ENCODE measurements around the gene RNF138.

Gene RNF138

DNA sequence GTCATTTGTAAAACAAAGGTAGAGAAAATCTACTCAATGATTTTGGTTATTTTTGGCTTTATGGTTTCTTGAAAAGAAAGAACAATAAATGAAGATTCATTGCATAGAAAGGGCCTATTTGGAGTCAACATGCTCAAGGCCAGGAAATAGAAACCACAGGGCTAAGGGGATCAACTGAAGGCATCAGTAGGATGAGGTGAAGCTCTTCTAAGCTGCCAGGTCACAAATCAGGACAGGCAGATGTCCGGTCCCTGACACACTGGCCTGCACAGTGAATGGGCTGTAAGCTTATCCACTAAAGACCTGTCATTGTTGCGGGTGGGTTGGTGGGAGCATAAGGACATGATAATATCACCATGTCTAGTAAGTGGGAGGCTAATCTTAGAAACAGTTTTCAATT lies 31.6 kb upstream of the RNF138 start:
- TF ChIP-seq, protein P1, sequence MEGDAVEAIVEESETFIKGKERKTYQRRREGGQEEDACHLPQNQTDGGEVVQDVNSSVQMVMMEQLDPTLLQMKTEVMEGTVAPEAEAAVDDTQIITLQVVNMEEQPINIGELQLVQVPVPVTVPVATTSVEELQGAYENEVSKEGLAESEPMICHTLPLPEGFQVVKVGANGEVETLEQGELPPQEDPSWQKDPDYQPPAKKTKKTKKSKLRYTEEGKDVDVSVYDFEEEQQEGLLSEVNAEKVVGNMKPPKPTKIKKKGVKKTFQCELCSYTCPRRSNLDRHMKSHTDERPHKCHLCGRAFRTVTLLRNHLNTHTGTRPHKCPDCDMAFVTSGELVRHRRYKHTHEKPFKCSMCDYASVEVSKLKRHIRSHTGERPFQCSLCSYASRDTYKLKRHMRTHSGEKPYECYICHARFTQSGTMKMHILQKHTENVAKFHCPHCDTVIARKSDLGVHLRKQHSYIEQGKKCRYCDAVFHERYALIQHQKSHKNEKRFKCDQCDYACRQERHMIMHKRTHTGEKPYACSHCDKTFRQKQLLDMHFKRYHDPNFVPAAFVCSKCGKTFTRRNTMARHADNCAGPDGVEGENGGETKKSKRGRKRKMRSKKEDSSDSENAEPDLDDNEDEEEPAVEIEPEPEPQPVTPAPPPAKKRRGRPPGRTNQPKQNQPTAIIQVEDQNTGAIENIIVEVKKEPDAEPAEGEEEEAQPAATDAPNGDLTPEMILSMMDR (IDR thresholded peaks at IDR 0.05; ENCODE audit: borderline replicate concordance, insufficient read depth, low read depth, low read length), result no peak
- H3K4me3 ChIP-seq (ENCODE audit: low read depth, low read length), result no peak overlapping the region

DNA sequence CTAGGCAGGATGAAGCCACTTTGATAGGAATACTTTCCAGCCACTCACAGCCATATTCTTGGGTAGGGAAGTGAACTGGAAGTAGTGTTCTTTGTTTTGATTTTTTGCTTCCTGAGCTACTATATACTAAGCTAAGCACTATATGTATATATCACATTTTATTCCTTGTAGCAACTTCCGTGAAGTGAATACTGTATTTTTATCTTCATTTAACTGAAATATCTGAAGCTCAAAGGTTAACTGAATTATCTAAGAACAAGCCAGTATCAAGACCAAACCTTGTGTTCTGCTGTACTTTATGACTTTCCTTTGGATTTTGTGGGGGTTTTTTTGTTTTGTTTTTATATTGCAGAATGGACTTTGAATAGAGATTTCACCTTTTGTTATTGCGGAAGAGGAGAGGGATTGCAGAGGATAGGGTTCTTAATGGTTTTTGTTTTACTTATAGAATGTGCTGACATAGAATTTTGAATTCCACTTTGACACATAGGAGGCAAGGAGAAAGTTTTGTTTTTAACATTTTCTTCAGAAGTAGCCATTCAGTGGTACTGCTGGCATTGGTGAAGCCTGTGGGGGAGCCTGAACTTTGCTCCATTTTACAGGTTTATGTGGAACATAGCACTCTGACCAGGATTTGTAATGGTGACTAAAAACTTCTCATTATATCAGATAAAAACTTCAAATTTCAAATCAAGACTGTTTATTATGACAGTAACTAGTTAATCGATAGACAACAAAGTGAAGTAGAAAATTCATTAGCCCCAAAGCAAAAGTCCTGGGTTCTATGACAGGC lies 24.1 kb upstream of the RNF138 start:
- no peak overlapping the region for H3K4me3 ChIP-seq (ENCODE audit: low read depth, low read length)
- TF ChIP-seq, protein P1 (IDR thresholded peaks at IDR 0.05; ENCODE audit: borderline replicate concordance, insufficient read depth, low read depth, low read length), result no peak

DNA sequence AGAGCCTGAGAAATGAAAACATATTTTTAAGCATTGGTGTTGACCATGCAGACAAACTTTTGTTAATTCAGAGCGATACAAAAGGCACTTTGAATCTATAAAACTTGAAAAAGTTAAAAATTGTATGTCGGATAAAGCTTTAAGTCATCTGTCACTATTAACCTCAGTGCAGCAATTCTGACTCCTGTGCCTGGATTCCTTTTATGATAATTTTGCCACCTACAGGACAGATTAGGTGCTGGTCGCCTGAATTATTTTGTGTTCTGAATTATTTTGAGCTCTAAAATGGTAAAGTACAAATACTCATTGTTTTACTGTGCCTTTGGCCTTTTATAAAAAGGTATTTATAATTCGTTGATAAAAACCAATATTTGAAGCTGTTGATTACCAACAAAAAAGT lies 19.4 kb upstream of the RNF138 start:
- H3K4me3 ChIP-seq (ENCODE audit: low read depth, low read length), result no peak overlapping the region
- TF ChIP-seq, protein P1 (IDR thresholded peaks at IDR 0.05; ENCODE audit: borderline replicate concordance, insufficient read depth, low read depth, low read length), result peak; percentile 30; the same call in 1 of the 2 replicates

DNA sequence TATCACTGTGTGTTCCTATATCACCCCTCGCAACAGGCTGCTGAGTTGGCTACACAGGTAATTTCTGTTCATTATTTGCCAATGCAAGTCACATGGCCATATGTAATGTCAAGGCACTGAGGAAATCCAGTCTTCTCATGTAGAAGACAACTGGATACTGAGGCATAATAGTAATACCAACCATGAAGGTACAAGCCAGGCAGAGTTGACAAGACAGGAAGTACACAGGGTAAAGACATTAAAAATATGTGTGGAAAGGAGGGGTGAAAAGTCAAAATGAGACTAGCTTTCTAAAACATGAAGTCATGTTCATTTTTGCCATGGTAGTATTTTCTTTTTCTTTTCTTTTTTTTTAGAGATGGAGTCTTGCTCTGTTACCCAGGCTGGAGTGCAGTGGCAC lies 17.5 kb upstream of the RNF138 start:
- H3K4me3 ChIP-seq (ENCODE audit: low read depth, low read length), result no peak overlapping the region
- TF ChIP-seq, protein P1 (IDR thresholded peaks at IDR 0.05; ENCODE audit: borderline replicate concordance, insufficient read depth, low read depth, low read length), result no peak

DNA sequence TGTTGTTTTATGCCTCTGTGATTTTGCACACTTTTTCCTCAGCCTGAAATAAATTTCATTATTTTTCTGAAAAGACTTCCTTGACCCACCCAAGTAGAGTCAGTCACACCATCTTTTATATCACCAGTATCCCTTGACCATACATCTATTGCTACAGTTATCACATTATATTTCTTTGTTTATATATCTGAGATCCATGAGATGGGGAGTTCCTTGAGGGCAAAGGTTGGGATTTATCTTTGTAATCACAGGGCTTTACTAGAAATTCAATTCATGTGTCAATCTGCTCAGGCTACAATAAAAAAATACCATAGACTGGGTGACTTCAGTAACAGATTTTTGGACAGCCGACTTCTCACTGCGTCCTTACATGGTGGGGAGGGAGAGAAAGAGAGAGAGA lies 12.8 kb upstream of the RNF138 start:
- TF ChIP-seq, protein P1 (IDR thresholded peaks at IDR 0.05; ENCODE audit: borderline replicate concordance, insufficient read depth, low read depth, low read length), result no peak
- no peak overlapping the region for H3K4me3 ChIP-seq (ENCODE audit: low read depth, low read length)

DNA sequence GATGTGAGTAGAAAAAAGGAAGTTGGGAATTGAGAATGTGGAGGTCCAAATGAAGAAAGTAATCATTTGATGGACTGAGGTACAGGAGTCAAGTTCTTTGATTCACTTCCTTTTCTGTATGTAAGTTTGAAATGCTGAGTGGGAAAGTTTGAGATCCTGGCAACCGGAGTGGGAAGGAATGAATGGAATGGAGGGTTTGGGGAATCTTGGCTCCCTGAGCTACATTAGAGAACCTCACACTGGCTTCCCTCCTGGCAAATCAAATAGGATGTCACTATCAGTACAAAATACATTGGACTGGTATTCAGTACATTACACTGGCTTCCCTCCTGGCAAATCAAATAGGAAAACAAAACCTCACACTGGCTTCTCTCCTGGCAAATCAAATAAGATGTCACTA lies 9.8 kb upstream of the RNF138 start:
- H3K4me3 ChIP-seq (ENCODE audit: low read depth, low read length), result no peak overlapping the region
- TF ChIP-seq, protein P1 (IDR thresholded peaks at IDR 0.05; ENCODE audit: borderline replicate concordance, insufficient read depth, low read depth, low read length), result no peak

DNA sequence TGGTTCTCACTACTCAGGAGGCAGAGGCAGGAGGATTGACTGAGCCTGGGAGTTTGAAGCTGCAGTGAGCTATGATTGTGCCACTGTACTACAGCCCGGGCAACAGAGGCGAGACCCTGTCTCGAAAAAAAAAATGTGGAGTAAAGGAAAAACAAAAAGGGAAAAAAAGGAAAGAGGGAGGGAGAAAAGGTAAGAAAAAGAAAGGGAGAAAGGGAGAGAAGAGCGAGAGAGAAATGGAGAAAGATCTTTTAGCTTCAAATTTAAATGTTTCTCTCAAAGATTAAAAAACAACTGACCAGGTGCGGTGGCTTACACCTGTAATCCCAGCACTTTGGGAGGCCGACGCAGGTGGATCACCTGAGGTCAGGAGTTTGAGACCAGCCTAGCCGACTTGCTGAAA lies 7.9 kb upstream of the RNF138 start:
- TF ChIP-seq, protein P1 (IDR thresholded peaks at IDR 0.05; ENCODE audit: borderline replicate concordance, insufficient read depth, low read depth, low read length), result no peak
- H3K4me3 ChIP-seq (ENCODE audit: low read depth, low read length), result no peak overlapping the region

Data from GM12875 (cell line).